Measurements from ENCODE around the gene INTS13.

DNA sequence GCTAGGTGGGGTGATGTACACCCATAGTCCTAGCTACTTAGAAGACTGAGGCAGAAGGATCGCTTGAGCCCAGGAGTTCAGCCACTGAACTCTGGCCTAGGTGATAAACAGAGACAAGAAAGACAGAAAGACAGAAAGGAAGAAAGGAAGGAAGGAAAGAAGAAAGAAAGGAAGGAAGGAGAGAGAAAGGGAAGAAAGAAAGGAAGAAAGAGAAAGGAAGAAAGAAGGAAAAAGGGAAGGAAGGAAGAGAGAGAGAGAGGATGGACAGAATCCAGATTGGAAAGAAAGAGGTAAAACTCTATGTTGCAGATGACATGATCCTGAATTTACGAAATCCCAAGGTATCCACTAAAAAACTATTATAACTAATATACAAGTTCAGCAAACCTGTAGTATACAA is 8.2 kb downstream of the INTS13 start:
- TF ChIP-seq CTCF (IDR thresholded peaks at IDR 0.05; ENCODE audit: low read depth, low read length), result no peak
- no peak for TF ChIP-seq EZH2phosphoT487 (IDR thresholded peaks at IDR 0.05; ENCODE audit: low read depth)

Measured in OCI-LY3 (cell line).